Stimulated activated naive B cell treated with anti-CD40 and anti-IgM and Interleukin-4, amounts not matched to agents 10 μg/mL and 1 μg/mL and 100 μg/mL, for 72 hours (primary cell): ENCODE measurements around the gene RYR3.

ENCODE experiments used
- ATAC-seq, 2 donors: fragments of 150-1000 bp; cut with Tn5 transposase; replicated peaks; 2 replicates each; pipeline ENCODE4 v1.10.0; 2021; ENCODE audit warnings: moderate library complexity in 1 of 2
- DNase-seq: peaks from one replicate; pipeline ENCODE4 v3.0.0; 2021
- H3K27ac Mint-ChIP-seq: one replicate; pipeline ENCODE4 v1.8.0; 2022; ENCODE audit warnings: mild to moderate bottlenecking, mixed read lengths
- H3K27me3 Mint-ChIP-seq, 2 donors: one replicate each; pipeline ENCODE4 v1.8.0; 2022; ENCODE audit warnings: mixed read lengths in 2 of 2
- H3K36me3 Mint-ChIP-seq, 2 donors: one replicate each; pipeline ENCODE4 v1.8.0; 2022; ENCODE audit warnings: mixed read lengths in 2 of 2, mild to moderate bottlenecking in 1 of 2
- H3K4me1 Mint-ChIP-seq, 2 donors: one replicate each; pipeline ENCODE4 v1.8.0; 2022; ENCODE audit warnings: mixed read lengths in 2 of 2, mild to moderate bottlenecking in 1 of 2
- H3K4me3 Mint-ChIP-seq, 2 donors: one replicate each; pipeline ENCODE4 v1.8.0; 2022; ENCODE audit warnings: mild to moderate bottlenecking in 2 of 2, mixed read lengths in 2 of 2, moderate library complexity in 1 of 2
- H3K9me3 Mint-ChIP-seq, 2 donors: one replicate each; pipeline ENCODE4 v1.8.0; 2022; ENCODE audit warnings: mixed read lengths in 2 of 2, mild to moderate bottlenecking in 1 of 2

Gene RYR3

GRCh38 chr15:33834892-33835743 lies 524.4 kb downstream of the RYR3 start:
- Mint-ChIP-seq H3K27me3 (peaks cover 0 to 5% of the 10 kb centered on the region in 2 donors), H3K36me3 (no peaks in the 10 kb centered on the region), H3K4me3 (no peak overlapping the region), H3K27ac (no peak overlapping the region), H3K4me1 (no peaks in the 10 kb centered on the region), H3K9me3 (no peaks in the 10 kb centered on the region)
- ATAC-seq (no peak), DNase-seq (no peak)

- peaks cover 0 to 8% of the 10 kb centered on the region in 2 donors for H3K27me3 Mint-ChIP-seq
- no peaks in the 10 kb centered on the region for H3K4me1 Mint-ChIP-seq
- H3K27ac Mint-ChIP-seq: peak overlapping the region; percentile 48
- H3K4me3 Mint-ChIP-seq: no peak overlapping the region
- no peaks in the 10 kb centered on the region for H3K36me3 Mint-ChIP-seq
- no peaks in the 10 kb centered on the region for H3K9me3 Mint-ChIP-seq
- ATAC-seq: no peak
- DNase-seq: no peak
Measured at GRCh38 chr15:33837294-33837693, 526.5 kb downstream of the RYR3 start.

GRCh38 chr15:33839540-33839939 lies 528.8 kb downstream of the RYR3 start:
- no peak overlapping the region for H3K27ac Mint-ChIP-seq

GRCh38 chr15:33840615-33841014 lies 529.8 kb downstream of the RYR3 start:
- no peaks in the 10 kb centered on the region for H3K9me3 Mint-ChIP-seq
- ATAC-seq: no peak
- peaks cover 0 to 8% of the 10 kb centered on the region in 2 donors for H3K27me3 Mint-ChIP-seq
- H3K27ac Mint-ChIP-seq: no peak overlapping the region
- H3K4me1 Mint-ChIP-seq: no peaks in the 10 kb centered on the region
- H3K4me3 Mint-ChIP-seq: no peak overlapping the region
- DNase-seq: no peak
- no peaks in the 10 kb centered on the region for H3K36me3 Mint-ChIP-seq

More at GRCh38 chr15:33839540-33839939, 528.8 kb downstream of the RYR3 start:
- H3K9me3 Mint-ChIP-seq: no peaks in the 10 kb centered on the region
- no peaks in the 10 kb centered on the region for H3K4me1 Mint-ChIP-seq
- DNase-seq (no peak), ATAC-seq (no peak)
- H3K27me3 Mint-ChIP-seq: peaks cover 0 to 8% of the 10 kb centered on the region in 2 donors
- no peak overlapping the region for H3K4me3 Mint-ChIP-seq
- H3K36me3 Mint-ChIP-seq: no peaks in the 10 kb centered on the region

- Mint-ChIP-seq H3K36me3 (no peaks in the 10 kb centered on the region), H3K9me3 (no peaks in the 10 kb centered on the region), H3K27ac (no peak overlapping the region), H3K27me3 (peaks cover 0 to 8% of the 10 kb centered on the region in 2 donors), H3K4me1 (no peaks in the 10 kb centered on the region), H3K4me3 (no peak overlapping the region)
- no peak for DNase-seq
- no peak for ATAC-seq
Measured at GRCh38 chr15:33844186-33844585, 533.4 kb downstream of the RYR3 start.

GRCh38 chr15:33844597-33844996 lies 533.8 kb downstream of the RYR3 start:
- H3K27ac Mint-ChIP-seq: no peak overlapping the region
- H3K4me1 Mint-ChIP-seq: no peaks in the 10 kb centered on the region
- no peaks in the 10 kb centered on the region for H3K36me3 Mint-ChIP-seq
- H3K4me3 Mint-ChIP-seq: no peak overlapping the region
- DNase-seq: no peak
- H3K9me3 Mint-ChIP-seq: no peaks in the 10 kb centered on the region
- no peak for ATAC-seq
- peaks cover 0 to 8% of the 10 kb centered on the region in 2 donors for H3K27me3 Mint-ChIP-seq

GRCh38 chr15:33846142-33846541 lies 535.4 kb downstream of the RYR3 start:
- DNase-seq (no peak), ATAC-seq (no peak)
- Mint-ChIP-seq H3K27ac (no peak overlapping the region), H3K4me3 (no peak overlapping the region), H3K27me3 (peaks cover 0 to 3% of the 10 kb centered on the region in 2 donors), H3K36me3 (no peaks in the 10 kb centered on the region), H3K9me3 (no peaks in the 10 kb centered on the region), H3K4me1 (no peaks in the 10 kb centered on the region)

GRCh38 chr15:33846862-33847261 lies 536.1 kb downstream of the RYR3 start:
- Mint-ChIP-seq H3K4me1 (no peaks in the 10 kb centered on the region), H3K27me3 (peaks cover 0 to 3% of the 10 kb centered on the region in 2 donors), H3K9me3 (no peaks in the 10 kb centered on the region), H3K27ac (no peak overlapping the region), H3K36me3 (no peaks in the 10 kb centered on the region), H3K4me3 (no peak overlapping the region)
- no peak for ATAC-seq
- DNase-seq: no peak

- Mint-ChIP-seq H3K27me3 (no peaks in the 10 kb centered on the region), H3K4me1 (no peaks in the 10 kb centered on the region), H3K9me3 (no peaks in the 10 kb centered on the region), H3K36me3 (no peaks in the 10 kb centered on the region), H3K4me3 (no peak overlapping the region), H3K27ac (no peak overlapping the region)
- ATAC-seq (no peak), DNase-seq (no peak)
Measured at GRCh38 chr15:33848011-33848410, 537.2 kb downstream of the RYR3 start.

GRCh38 chr15:33851079-33851478 lies 540.3 kb downstream of the RYR3 start:
- H3K4me1 Mint-ChIP-seq: no peaks in the 10 kb centered on the region

GRCh38 chr15:33852094-33852493 lies 541.3 kb downstream of the RYR3 start:
- Mint-ChIP-seq H3K4me1 (no peaks in the 10 kb centered on the region), H3K27ac (no peak overlapping the region), H3K36me3 (no peaks in the 10 kb centered on the region), H3K27me3 (no peaks in the 10 kb centered on the region), H3K4me3 (no peak overlapping the region), H3K9me3 (no peaks in the 10 kb centered on the region)
- ATAC-seq (no peak), DNase-seq (no peak)

More at GRCh38 chr15:33851079-33851478, 540.3 kb downstream of the RYR3 start:
- no peak overlapping the region for H3K27ac Mint-ChIP-seq
- no peaks in the 10 kb centered on the region for H3K9me3 Mint-ChIP-seq
- no peaks in the 10 kb centered on the region for H3K27me3 Mint-ChIP-seq
- ATAC-seq (no peak), DNase-seq (no peak)
- H3K36me3 Mint-ChIP-seq: no peaks in the 10 kb centered on the region
- H3K4me3 Mint-ChIP-seq: no peak overlapping the region

- H3K27me3 Mint-ChIP-seq: no peaks in the 10 kb centered on the region
- no peak for ATAC-seq
- H3K27ac Mint-ChIP-seq: no peak overlapping the region
- no peaks in the 10 kb centered on the region for H3K9me3 Mint-ChIP-seq
- H3K36me3 Mint-ChIP-seq: peaks cover 2 to 3% of the 10 kb centered on the region in 2 donors
- no peaks in the 10 kb centered on the region for H3K4me1 Mint-ChIP-seq
- no peak for DNase-seq
- H3K4me3 Mint-ChIP-seq: no peak overlapping the region
Measured at GRCh38 chr15:33852570-33852969, 541.8 kb downstream of the RYR3 start.

- peaks cover 0 to 4% of the 10 kb centered on the region in 2 donors for H3K4me1 Mint-ChIP-seq
- no peaks in the 10 kb centered on the region for H3K9me3 Mint-ChIP-seq
- DNase-seq: no peak
- no peaks in the 10 kb centered on the region for H3K27me3 Mint-ChIP-seq
- H3K27ac Mint-ChIP-seq: no peak overlapping the region
- ATAC-seq: no peak
- H3K4me3 Mint-ChIP-seq: no peak overlapping the region
- peaks cover 19 to 21% of the 10 kb centered on the region in 2 donors for H3K36me3 Mint-ChIP-seq
Measured at GRCh38 chr15:33857726-33858125, 547.0 kb downstream of the RYR3 start.

GRCh38 chr15:33858836-33859235 lies 548.1 kb downstream of the RYR3 start:
- Mint-ChIP-seq H3K36me3 (peaks cover 23 to 26% of the 10 kb centered on the region in 2 donors), H3K4me1 (peaks cover 0 to 4% of the 10 kb centered on the region in 2 donors), H3K4me3 (no peak overlapping the region), H3K9me3 (no peaks in the 10 kb centered on the region), H3K27ac (no peak overlapping the region), H3K27me3 (no peaks in the 10 kb centered on the region)
- DNase-seq: no peak
- no peak for ATAC-seq

GRCh38 chr15:33859992-33860545 lies 549.3 kb downstream of the RYR3 start:
- no peak overlapping the region for H3K4me3 Mint-ChIP-seq
- H3K36me3 Mint-ChIP-seq: peaks cover 30 to 32% of the 10 kb centered on the region in 2 donors
- no peaks in the 10 kb centered on the region for H3K9me3 Mint-ChIP-seq
- H3K27ac Mint-ChIP-seq: no peak overlapping the region
- no peaks in the 10 kb centered on the region for H3K27me3 Mint-ChIP-seq
- ATAC-seq (no peak), DNase-seq (no peak)
- H3K4me1 Mint-ChIP-seq: peaks cover 0 to 4% of the 10 kb centered on the region in 2 donors
